NCI-H1436 (cell line): ENCODE results near the gene PLD5.
"Not testable (repeated sequence)": the region's sequence is repeated elsewhere in the genome, so short reads cannot be mapped to it uniquely, and the experiment has no call there.

Source experiments
- DNase-seq: peaks from one replicate; lab custom pipeline; 2025; lab: John Stamatoyannopoulos, UW

The PLD5 gene

GRCh38 chr1:242162140-242162539 is 362.4 kb downstream of the PLD5 start:
- no peak for DNase-seq

GRCh38 chr1:242147096-242147976 is 377.2 kb downstream of the PLD5 start:
- DNase-seq = no peak

DNA sequence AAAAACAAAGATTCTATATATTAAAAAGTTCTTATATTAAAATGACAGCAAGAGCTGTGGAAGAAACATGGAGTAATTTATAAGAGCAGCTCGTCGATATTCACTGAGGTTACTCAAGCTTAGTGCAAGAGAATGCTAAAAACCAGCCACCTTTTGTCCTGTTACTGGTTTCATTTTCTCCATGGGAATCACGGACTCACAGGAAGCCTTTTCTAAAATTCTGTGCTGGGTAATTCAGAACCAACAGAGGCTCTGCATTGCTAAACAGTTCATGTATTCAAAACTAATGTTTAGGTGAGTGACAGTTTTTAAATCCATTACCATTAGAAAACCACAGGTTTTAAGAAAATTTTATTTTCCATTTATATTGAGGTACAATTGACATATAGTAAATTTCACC is 377.8 kb downstream of the PLD5 start:
- DNase-seq = no peak

DNA sequence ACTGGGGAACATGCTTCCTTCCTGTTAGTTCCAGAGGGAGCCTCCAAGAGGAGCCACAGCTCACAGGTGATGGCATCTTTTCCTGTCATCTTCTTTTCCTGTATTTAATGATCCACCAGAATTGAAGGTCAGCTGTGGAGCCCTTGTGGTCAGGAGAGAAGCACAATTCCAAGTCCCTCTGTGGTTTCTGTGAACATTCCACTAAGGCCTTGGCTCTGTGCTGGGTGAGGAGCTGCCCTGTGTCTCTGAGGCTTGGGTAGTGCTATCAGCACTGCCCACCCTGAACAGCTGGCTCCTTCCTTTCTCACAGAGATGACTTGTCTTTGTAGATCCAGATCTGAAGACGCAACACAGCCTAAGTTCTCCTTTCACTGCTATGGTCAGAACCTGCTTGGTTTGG is 383.7 kb downstream of the PLD5 start:
- no peak for DNase-seq

- no peak for DNase-seq
Measured at GRCh38 chr1:242139986-242140385, 384.5 kb downstream of the PLD5 start.

DNA sequence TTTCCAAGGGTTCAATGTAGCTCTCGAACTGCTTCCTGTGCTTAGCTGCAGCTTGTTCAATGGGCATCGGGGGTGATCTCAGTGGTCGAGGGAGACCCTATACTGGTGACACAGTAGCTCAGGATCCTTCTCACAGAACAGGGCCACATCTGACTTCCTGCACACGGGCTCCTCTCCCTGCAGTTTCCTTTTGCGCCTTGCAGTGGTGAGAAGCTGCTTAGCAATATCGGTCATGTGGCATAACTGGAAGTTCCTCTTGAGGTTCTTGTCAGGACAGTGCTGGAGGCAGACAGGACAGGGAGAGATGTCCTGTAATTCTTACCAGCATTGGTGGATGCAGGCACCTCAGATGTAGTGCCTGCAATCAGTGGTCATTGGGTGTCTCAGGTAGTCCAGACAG is 385.1 kb downstream of the PLD5 start:
- DNase-seq = no peak

- no peak for DNase-seq
Measured at GRCh38 chr1:242133796-242134195, 390.7 kb downstream of the PLD5 start.

- no peak for DNase-seq
Measured at GRCh38 chr1:242133351-242133750, 391.1 kb downstream of the PLD5 start.

GRCh38 chr1:242132121-242132817 is 392.2 kb downstream of the PLD5 start:
- no peak for DNase-seq

- DNase-seq = peak; percentile 59
Measured at GRCh38 chr1:242128951-242129502, 395.5 kb downstream of the PLD5 start.

DNA sequence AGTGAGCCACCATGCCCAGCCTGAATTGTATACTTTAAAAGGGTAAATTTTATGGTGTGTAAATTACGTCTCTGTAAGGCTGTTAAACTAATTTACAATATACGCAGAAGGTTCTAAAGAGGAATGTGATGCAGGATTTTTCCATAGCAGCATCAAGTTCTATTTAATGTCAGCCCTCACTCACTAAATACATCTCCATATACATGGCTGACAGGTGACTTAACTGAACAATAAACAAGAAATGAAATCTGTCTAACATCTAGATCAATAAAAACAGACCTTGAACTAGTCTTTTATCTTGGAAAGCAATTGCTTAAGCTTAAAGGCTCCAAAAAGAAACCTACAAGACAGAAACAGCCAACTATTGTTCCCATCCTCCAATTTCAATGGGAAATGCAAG is 404.1 kb downstream of the PLD5 start:
- DNase-seq = no peak

DNA sequence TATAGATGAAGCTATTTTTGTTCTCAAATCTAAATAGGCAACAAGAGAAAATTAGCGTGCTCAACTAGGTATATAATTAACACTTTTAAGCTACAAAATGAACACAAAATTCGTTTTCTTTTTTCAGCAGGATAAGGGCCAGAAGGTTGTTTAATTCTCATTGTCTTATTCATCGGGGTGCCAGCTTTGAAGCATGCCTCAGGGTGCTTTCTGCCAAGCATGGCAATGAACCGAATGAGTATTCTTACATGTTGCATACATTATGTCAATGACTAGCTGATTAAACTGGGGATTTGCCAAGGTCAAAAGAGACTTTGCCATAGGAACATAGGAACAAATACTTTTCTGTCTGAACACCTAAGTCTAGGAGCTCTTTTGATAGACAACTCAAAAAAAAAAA is 423.6 kb downstream of the PLD5 start:
- DNase-seq = no peak

- not testable (repeated sequence) for DNase-seq
Measured at GRCh38 chr1:242097283-242097682, 427.2 kb downstream of the PLD5 start.

- no peak for DNase-seq
Measured at GRCh38 chr1:242093116-242093515, 431.4 kb downstream of the PLD5 start.

DNA sequence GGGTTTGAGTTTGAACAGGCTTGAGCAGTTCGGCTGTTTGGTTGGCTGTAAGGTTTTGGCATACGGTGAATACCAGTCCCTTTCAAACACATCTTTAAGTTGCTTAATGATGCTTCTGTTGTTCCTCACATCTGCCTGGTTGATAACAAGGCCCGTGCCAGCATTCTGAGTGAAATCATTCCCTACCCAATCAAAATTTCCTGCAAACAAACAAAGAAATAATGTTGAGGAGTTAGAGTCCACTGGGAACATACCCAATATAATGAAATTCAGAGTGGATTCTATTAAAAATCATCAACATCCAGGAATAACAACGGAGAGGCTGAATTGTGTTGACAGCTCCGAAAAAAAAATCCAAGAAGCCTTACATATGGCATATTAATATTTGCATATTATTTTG is 434.6 kb downstream of the PLD5 start:
- DNase-seq = no peak

DNA sequence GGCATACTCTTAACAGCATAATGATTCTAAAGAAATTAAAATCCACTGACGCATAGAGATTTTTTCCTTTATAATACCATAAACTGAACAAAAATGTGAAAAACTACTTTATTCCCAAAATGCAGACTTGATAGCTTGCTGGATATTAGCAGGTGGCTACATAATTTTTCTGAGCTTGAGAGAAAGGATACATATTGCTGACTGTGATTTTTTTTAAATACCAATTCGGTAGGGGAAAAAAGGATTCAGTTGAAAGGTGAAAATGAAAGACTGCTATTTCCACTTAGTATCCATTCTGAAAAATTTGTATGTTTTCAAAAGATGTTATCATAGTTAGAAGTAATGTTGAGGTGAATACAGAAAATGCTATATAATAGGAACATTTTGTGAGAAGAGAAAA is 435.6 kb downstream of the PLD5 start:
- DNase-seq = no peak

GRCh38 chr1:242086706-242087105 is 437.8 kb downstream of the PLD5 start:
- DNase-seq = no peak

DNA sequence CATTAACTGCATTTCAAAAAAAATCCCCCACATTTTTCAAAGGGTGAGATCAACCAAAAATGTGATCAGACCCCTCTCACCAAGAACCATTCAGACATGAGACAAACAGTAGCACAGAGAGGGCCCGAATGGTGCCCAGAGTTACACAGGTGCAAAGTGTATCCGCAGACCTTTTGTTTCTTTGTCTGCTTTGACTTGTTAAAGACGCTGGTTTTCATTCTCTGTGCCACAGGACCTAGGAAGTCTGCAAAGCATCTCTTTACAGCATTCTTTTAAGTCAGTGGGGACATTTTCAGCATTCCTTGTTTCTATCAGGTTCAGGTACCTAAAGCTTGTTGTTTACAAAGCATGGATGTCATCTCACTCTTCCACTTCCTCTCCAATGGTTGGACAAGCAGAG is 438.4 kb downstream of the PLD5 start:
- no peak for DNase-seq

DNA sequence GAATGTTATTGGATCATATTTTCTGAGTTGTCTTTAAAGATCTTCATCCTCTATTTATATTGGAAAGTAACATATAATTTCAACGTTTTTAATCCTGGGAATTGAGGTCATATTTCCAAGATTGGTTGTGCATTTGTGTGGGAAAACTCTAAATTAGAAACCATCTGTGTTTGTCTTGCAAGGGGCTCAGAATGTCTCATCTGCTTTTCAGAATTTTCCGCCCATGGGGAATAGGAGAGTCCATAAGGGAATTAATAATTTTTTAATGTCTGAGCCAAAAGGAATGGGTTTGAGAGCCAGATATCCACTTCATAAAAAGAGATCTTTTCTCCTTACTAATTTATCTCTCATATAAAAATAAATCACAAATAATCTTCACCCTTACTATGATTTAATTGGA is 440.8 kb downstream of the PLD5 start:
- no peak for DNase-seq

DNA sequence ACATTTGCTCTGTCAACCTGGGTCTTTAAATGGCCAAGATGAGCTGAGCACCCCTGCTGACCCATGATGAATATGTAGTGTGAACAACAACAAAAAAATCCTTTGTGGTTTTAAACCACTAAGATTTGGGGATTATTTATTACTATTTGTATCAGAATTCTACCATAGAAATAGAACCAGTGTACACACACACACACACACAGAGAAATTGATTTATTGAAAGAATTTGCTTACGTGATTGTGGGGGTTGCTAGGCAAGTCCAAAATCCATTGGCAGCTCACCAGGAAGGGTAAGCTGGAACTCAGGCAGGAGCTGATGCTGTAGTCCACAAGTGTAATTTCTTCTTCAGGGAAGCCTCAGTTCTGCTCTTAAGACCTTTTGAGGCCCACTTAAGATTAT is 443.1 kb downstream of the PLD5 start:
- DNase-seq = no peak

DNA sequence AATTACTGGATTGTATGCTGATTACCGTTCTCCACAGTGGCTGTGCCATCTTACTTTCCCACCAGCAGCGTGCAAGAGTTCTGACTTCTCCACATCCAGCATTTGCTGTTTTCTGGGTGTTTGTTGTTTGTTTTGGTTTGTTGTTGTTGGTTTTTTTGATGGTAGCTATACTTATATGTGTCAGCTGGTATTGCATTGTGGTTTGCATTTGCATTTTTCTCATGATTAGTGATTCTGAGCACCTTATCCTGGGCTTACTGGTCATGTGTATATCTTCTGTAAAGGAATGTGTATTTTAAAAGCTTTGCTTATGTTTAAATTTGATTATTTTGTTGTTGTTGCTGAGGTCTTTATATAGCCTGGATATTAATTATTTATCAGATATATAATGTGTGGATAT is 458.7 kb downstream of the PLD5 start:
- DNase-seq = no peak

DNA sequence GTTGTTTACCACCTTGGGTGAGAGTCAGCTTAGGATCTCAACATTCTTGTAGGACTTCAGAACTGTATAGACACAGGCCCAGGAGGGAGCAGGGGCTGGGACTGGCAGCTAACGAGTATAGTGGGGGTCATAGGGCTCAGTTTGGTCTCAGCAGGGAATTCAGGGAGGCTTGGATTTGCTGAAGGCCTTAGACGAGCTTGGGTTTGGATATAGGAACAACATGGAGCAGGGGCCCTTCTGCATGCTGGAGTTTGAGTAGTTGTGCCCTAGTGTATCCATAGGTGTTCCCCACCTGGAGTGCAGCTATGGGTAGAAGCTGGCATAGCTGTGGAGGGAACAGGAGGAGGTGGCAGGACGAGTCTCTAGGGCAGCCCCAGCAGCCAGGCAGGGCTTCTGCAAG is 462.2 kb downstream of the PLD5 start:
- DNase-seq = no peak

GRCh38 chr1:242059976-242060375 is 464.5 kb downstream of the PLD5 start:
- DNase-seq = no peak
